ENCODE data around the gene MARCHF10.
"Not testable (repeated sequence)": the region's sequence is repeated elsewhere in the genome, so short reads cannot be mapped to it uniquely, and the experiment has no call there.

MARCHF10 gene

GRCh38 chr17:62785983-62786382, 22.1 kb downstream of the MARCHF10 start:
- DNase-seq: not testable (repeated sequence)

GRCh38 chr17:62782730-62783270, 25.3 kb downstream of the MARCHF10 start:
- no peak for DNase-seq

- no peak for DNase-seq
Measured at GRCh38 chr17:62781831-62782251, 26.3 kb downstream of the MARCHF10 start.

- no peak for DNase-seq
Measured at GRCh38 chr17:62781356-62781755, 26.8 kb downstream of the MARCHF10 start.

GRCh38 chr17:62780951-62781350, 27.2 kb downstream of the MARCHF10 start:
- DNase-seq: no peak

- no peak for DNase-seq
Measured at GRCh38 chr17:62780269-62780668, 27.8 kb downstream of the MARCHF10 start.

GRCh38 chr17:62778990-62779681, 29.0 kb downstream of the MARCHF10 start:
- DNase-seq: no peak

- DNase-seq: no peak
Measured at GRCh38 chr17:62775876-62776275, 32.2 kb downstream of the MARCHF10 start.

GRCh38 chr17:62774338-62774737, 33.8 kb downstream of the MARCHF10 start:
- DNase-seq: no peak

- DNase-seq: no peak
Measured at GRCh38 chr17:62767997-62768396, 40.1 kb downstream of the MARCHF10 start.

GRCh38 chr17:62765351-62765750, 42.8 kb downstream of the MARCHF10 start:
- no peak for DNase-seq

- no peak for DNase-seq
Measured at GRCh38 chr17:62763891-62764600, 44.1 kb downstream of the MARCHF10 start.

GRCh38 chr17:62761884-62762283, 46.2 kb downstream of the MARCHF10 start:
- no peak for DNase-seq

GRCh38 chr17:62760945-62761267, 47.2 kb downstream of the MARCHF10 start:
- no peak for DNase-seq

GRCh38 chr17:62760059-62760944, 47.8 kb downstream of the MARCHF10 start:
- DNase-seq: no peak

- DNase-seq: no peak
Measured at GRCh38 chr17:62757500-62757951, 50.6 kb downstream of the MARCHF10 start.

- no peak for DNase-seq
Measured at GRCh38 chr17:62756198-62756597, 51.9 kb downstream of the MARCHF10 start.

- DNase-seq: no peak
Measured at GRCh38 chr17:62755141-62755851, 52.8 kb downstream of the MARCHF10 start.

GRCh38 chr17:62754631-62755030, 53.5 kb downstream of the MARCHF10 start:
- DNase-seq: no peak

- DNase-seq: no peak
Measured at GRCh38 chr17:62753562-62753961, 54.6 kb downstream of the MARCHF10 start.

- no peak for DNase-seq
Measured at GRCh38 chr17:62751060-62751691, 56.9 kb downstream of the MARCHF10 start.

GRCh38 chr17:62750631-62751051, 57.5 kb downstream of the MARCHF10 start:
- no peak for DNase-seq

All from activated naive CD4-positive, alpha-beta T cell (primary cell).